Type B pancreatic cell (in vitro differentiated cells): ENCODE results near the gene EIF4E. TPM values are rescaled to one million over a fixed set of nuclear protein-coding genes. Genes with fewer than 3 reads are reported as not detected.

Experiments
- DNase-seq: peaks from one replicate; pipeline ENCODE4 v3.0.0; 2021; ENCODE audit warnings: mixed read lengths; ENCODE audit not compliant: unreplicated experiment; ENCODE audit errors: extremely low spot score
- H3K27ac Mint-ChIP-seq: 2 replicates; pipeline ENCODE4 v1.8.0; 2021; ENCODE audit warnings: mild to moderate bottlenecking, mixed read lengths
- H3K27me3 Mint-ChIP-seq: 2 replicates; pipeline ENCODE4 v1.8.0; 2021; ENCODE audit warnings: mixed read lengths
- H3K36me3 Mint-ChIP-seq: 2 replicates; pipeline ENCODE4 v1.8.0; 2021; ENCODE audit warnings: mixed read lengths
- H3K4me1 Mint-ChIP-seq: one replicate; pipeline ENCODE4 v1.8.0; 2021; ENCODE audit warnings: mixed read lengths; ENCODE audit not compliant: unreplicated experiment
- H3K4me3 Mint-ChIP-seq: 2 replicates; pipeline ENCODE4 v1.8.0; 2021; ENCODE audit warnings: mild to moderate bottlenecking, mixed read lengths
- H3K9me3 Mint-ChIP-seq: 2 replicates; pipeline ENCODE4 v1.8.0; 2021; ENCODE audit warnings: mixed read lengths
- CTCF ChIP-seq: fragments of 200-600 bp; sonication (generic); conservative IDR thresholded peaks from 2 replicates; pipeline ENCODE4 v1.5.0; 2021; ENCODE audit warnings: antibody characterized with exemption, mild to moderate bottlenecking
- long read RNA-seq: library from polyadenylated mRNA; unstranded; transcript quantifications from one replicate; pipeline ENCODE4 v2.0.0, GENCODE V29; 2020
- total RNA-seq: library from RNA; stranded (reverse); gene quantifications from 2 replicates; pipeline ENCODE4 v1.2.1, GENCODE V29; 2021; ENCODE audit warnings: low replicate concordance

EIF4E gene
- 88.8 and 93.9 TPM in 2 replicates for total RNA-seq
- long read RNA-seq, full-length matches to known transcripts, result 763 of 811 reads
- long read RNA-seq, partial matches to known transcripts, result 24 of 811 reads
- long read RNA-seq, other reads (novel, unspliced or antisense), result 24 of 811 reads

- DNase-seq, result peak; percentile 93
- Mint-ChIP-seq H3K9me3 (peaks cover 5% of the 10 kb centered on the region), H3K4me1 (no peaks in the 10 kb centered on the region), H3K27me3 (no peaks in the 10 kb centered on the region), H3K4me3 (peak within 1 kb of the TSS; percentile 98), H3K27ac (peak within 1 kb of the TSS; percentile 99), H3K36me3 (peaks cover 9% of the 10 kb centered on the region)
- TF ChIP-seq CTCF, result peak; percentile 53
Measured at GRCh38 chr4:98928505-98929340, at the start of gene EIF4E. EIF4E (minus strand) TSS chr4:98929133; CDS start chr4:98929112, 21 bp downstream.

- no peak for TF ChIP-seq CTCF
- Mint-ChIP-seq H3K4me3 (no peak overlapping the region), H3K27me3 (no peaks in the 10 kb centered on the region), H3K27ac (no peak overlapping the region), H3K4me1 (no peaks in the 10 kb centered on the region), H3K36me3 (no peaks in the 10 kb centered on the region), H3K9me3 (no peaks in the 10 kb centered on the region)
- no peak for DNase-seq
Measured at GRCh38 chr4:98977557-98977956, 48.6 kb upstream of the EIF4E start.

- Mint-ChIP-seq H3K36me3 (no peaks in the 10 kb centered on the region), H3K9me3 (no peaks in the 10 kb centered on the region), H3K27ac (no peak overlapping the region), H3K27me3 (no peaks in the 10 kb centered on the region), H3K4me3 (no peak overlapping the region), H3K4me1 (no peaks in the 10 kb centered on the region)
- no peak for DNase-seq
- no peak for TF ChIP-seq CTCF
Measured at GRCh38 chr4:98976716-98977115, 47.8 kb upstream of the EIF4E start.

GRCh38 chr4:98969878-98970785 is 41.2 kb upstream of the EIF4E start:
- Mint-ChIP-seq H3K36me3 (no peaks in the 10 kb centered on the region), H3K27ac (peak overlapping the region; percentile 71), H3K27me3 (no peaks in the 10 kb centered on the region), H3K4me3 (no peak overlapping the region), H3K9me3 (no peaks in the 10 kb centered on the region), H3K4me1 (peaks cover 10% of the 10 kb centered on the region)
- TF ChIP-seq CTCF, result no peak
- DNase-seq, result no peak

- Mint-ChIP-seq H3K4me1 (peaks cover 19% of the 10 kb centered on the region), H3K27me3 (no peaks in the 10 kb centered on the region), H3K9me3 (peaks cover 6% of the 10 kb centered on the region), H3K36me3 (no peaks in the 10 kb centered on the region), H3K27ac (no peak overlapping the region), H3K4me3 (no peak overlapping the region)
- no peak for DNase-seq
- no peak for TF ChIP-seq CTCF
Measured at GRCh38 chr4:98967786-98968329, 38.9 kb upstream of the EIF4E start.
